Activated CD8-positive, alpha-beta memory T cell treated with anti-CD3 and anti-CD28 coated beads, Interleukin-2, amount 50 U/mL, for 48 hours (primary cell): ENCODE results near the gene FTSJ1.
"Not testable (repeated sequence)": the region's sequence is repeated elsewhere in the genome, so short reads cannot be mapped to it uniquely, and the experiment has no call there.

ENCODE experiments used
- DNase-seq: peaks from one replicate; pipeline ENCODE4 v3.0.0-alpha.2; 2020

FTSJ1 gene

DNA sequence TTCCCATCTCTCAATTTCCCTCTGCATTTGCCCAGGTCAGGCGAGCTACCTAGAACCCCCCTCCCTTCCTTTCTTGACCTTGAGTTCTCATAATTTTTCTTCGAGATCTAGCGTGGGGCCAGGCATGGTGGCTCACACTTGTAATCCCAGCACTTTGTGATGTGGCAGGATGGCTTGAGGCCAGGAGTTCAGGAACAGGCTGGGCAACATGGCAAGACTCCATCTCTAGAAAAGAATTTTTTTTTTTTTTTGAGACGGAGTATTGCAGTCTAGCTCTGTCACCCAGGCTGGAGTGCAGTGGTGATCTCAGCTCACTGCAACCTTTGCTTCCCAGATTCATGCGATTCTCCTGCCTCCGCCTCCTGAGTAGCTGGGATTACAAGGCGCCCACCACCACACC lies 28.3 kb downstream of the FTSJ1 start:
- no peak for DNase-seq

DNA sequence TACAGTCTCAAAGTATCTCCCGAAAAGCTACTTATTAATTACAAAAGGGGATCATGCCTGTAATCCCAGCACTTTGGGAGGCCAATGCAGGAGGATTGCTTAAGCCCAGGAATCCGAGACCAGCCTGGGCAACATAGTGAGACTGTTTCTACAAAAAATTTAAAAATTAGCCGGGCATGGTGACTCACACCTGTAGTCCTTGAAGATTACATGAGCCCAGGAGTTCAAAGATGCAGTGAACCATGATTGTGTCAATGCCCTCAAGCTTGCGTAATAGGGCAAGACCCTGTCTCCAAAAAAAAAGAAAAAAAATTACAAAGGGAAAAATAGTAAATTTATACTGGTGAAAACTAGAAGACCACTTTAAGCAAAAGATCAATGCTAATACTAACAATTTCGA lies 29.5 kb downstream of the FTSJ1 start:
- DNase-seq: no peak

DNA sequence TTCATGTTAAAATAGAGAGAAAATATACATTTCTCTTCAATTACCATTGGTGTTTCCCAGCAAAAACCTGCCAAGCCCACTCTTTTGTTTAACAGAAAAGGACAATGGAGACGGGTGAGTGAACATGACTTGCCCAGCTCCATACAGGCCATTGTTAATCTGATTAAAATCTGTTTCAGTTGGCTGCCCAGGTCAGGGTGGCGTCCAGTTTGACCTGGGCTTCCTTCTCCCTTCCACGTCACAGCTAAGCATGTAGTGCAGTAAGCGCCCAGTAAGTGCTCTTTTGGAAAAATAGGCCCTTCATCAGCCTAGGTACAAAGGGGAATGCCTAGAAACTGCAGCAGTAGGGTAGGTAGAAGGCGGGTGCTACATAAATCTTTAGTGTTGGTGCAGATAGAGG lies 31.2 kb downstream of the FTSJ1 start:
- no peak for DNase-seq

DNA sequence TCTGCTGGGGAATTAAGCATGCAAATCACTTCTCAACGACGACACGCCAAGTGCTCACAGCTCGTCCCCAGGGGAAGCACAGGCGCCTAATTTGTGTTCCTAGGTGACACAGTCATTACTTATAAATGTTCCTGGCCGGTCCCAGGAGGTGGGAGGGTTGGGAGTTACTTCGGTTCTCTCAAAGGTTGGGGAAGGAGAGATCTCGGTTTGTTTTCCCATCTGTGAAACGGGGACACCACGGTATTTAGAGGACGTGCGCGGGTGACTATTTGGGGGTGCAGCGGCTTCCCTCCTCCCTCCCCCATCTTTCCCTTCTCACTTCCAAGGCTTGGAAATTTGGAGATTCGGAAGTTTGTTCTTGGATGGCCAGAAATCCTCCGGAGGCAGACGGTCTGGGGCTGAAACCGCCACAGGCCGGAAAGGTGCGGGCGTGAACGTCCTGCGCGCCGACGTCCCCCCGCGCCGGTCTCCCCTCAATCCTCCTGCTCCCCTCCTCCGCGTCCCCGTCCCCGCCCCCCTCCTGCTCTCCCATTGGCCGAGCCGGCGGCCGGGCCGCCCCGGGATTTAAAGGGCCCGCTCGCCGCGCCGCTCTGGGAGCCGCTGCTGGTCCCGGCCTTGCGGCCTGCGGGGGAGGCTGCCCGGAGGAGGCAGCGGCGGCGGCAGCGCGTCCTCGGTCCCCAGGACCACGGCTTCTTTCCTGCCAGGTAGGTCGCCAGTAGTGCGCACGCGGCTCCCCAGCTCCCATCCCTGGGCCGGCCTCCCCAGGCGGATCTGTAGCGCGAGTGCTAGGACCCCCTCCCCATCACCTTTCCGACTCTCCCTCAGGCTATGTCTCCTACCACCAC lies 32.6 kb downstream of the FTSJ1 start, which contains the start of gene PORCN:
TSS of gene PORCN (plus strand) at position 593 of the 845 bp plus-strand sequence. CDS start 829 bp downstream, outside the sequence.
- DNase-seq: peak; percentile 85

DNA sequence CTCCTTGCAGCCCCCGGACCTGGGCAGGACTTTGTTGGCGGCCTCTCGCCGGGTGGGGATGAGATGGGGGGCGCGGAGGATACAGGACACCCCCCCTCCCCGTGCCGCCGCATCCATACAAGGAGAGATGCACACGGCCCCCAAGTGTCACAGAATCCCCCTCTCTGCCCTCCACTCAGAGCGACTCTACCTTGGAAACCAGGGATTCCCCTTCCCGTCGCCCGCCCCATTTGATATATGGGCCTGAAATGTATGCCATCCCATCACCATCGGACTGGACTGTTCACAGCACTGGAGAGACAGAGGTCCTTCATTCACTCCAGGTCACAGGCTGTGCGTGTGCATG lies 33.2 kb downstream of the FTSJ1 start:
- no peak for DNase-seq

DNA sequence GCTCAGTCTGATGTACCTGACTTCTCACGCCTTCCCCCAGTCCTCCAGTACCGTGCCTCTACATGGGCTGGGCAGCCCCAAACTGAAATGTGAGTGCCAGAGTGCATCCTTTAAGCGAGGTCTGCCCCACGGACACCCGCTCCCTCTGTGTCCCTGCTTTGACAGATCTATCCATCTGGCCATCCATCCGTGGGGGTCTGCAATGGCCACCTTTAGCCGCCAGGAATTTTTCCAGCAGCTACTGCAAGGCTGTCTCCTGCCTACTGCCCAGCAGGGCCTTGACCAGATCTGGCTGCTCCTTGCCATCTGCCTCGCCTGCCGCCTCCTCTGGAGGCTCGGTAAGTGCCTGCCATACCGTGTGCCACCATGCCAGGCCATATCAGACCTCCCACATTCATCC lies 33.6 kb downstream of the FTSJ1 start:
- no peak for DNase-seq

- DNase-seq: no peak
Measured at GRCh38 chrX:48511560-48511959, 35.6 kb downstream of the FTSJ1 start.

- DNase-seq: no peak
Measured at GRCh38 chrX:48512371-48512935, 36.5 kb downstream of the FTSJ1 start.

DNA sequence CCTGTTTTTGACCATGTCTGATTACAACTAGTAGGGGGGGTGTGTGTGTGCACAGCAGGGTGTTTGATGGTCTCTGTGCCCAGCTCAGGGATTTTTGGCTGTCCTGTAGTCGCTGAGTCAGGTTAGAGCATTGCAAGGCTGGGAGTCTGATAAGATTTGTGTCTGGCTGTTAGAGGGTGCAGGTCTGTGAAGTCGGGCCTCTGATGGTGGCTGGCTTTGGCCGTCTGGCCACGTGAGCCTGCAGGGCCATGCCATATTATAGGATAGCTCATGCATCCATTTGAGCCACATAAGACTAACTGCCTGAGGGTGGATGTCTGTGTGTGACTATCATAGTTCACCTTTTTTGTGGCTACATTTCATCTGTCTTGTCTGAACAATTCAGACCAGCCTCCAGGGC lies 37.7 kb downstream of the FTSJ1 start:
- no peak for DNase-seq

DNA sequence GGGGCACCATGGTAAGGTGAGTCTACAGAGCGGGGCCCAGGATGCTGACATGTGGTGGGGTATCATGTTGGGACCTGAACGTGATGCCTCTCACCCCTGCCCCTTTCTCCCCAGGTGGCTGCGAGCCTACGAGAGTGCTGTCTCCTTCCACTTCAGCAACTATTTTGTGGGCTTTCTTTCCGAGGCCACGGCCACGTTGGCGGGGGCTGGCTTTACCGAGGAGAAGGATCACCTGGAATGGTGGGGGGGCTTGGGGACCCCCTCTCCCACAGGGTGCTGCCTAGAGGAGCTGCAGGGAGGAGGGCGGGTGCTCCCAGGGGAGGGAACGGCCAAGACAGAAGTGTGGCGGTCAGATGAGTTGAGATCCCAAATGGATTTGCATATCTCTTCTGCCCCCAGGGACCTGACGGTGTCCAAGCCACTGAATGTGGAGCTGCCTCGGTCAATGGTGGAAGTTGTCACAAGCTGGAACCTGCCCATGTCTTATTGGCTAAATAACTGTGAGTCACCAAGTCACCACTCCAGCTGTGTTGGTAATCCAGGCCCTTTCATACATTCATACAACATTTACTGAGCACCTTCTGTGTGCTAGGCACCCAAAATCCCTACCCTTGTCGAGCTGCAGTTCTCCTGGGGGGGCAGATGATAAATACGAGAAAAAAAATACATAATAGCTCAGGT lies 38.3 kb downstream of the FTSJ1 start:
- no peak for DNase-seq

DNA sequence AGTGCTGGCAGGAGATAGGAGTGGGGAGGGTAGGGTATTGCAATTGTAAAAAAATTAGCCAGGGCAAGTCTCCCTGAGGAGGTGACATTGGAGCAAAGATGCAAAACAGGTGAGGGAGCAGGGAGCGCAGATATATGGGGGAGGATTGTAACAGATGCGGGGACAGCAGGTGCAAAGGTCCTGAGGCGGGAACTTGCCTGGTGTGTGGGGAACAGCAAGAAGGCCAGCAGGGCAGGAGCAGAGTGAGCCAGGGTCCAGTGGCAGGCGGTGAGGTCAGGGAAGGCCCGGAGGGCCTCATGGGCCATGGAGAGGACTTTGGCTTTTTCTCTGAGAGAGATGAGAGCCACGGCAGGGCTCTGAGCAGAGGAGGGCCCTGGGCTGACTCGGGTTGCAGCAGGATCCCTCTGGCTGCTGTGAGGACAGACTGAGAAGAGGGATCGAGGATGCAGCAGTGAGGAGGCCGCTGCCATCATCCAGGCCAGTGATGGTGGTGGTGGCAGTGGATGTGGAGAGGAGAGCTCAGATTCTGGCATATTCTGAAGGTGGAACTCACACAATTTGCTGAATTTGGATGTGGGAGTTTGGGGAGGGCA lies 39.0 kb downstream of the FTSJ1 start:
- DNase-seq: no peak

GRCh38 chrX:48515842-48516241 lies 39.8 kb downstream of the FTSJ1 start:
- DNase-seq: no peak

- DNase-seq: no peak
Measured at GRCh38 chrX:48516285-48516684, 40.3 kb downstream of the FTSJ1 start.

GRCh38 chrX:48516987-48517386 lies 41.0 kb downstream of the FTSJ1 start:
- no peak for DNase-seq

GRCh38 chrX:48519481-48519880 lies 43.5 kb downstream of the FTSJ1 start:
- not testable (repeated sequence) for DNase-seq

DNA sequence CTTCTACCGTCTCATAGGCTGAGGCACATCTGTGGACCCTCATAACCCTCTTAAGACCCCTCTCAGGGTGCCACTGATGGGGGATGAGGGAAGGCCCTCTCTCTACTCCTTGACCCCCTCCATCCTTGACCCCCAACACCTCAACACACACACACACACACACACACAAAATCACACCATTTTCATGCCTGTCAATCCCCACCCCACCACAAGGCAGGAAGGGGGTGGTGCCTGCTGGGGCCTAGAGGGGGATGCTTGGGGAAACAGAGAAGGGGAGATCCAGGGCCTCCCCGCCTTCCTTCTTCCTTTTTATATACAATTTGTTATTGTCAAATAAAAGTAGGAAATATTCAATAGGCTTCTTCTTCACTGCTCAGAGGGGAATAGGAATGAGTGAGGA lies 44.5 kb downstream of the FTSJ1 start:
- DNase-seq: no peak

DNA sequence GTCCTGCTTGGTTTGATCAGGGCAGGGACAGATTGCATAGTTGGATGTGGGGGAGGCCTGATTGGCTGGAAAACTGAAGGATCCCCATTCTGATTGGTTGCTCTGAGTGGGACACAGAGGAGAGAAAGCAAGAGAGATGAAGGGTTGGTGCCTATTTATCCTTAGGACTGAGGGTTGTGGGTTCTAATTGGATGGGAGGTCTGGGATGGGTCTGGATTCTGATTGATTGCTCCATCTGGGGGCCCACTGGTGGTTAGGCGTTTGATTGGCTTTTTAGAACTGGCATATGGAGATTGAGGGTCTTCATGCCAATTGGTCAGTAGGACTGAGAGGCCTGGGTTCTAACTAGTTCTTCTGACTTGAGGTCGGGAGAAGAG lies 45.0 kb downstream of the FTSJ1 start:
- no peak for DNase-seq

GRCh38 chrX:48521353-48522243 lies 45.6 kb downstream of the FTSJ1 start, which contains the start of gene EBP:
TSS of gene EBP (plus strand) at chrX:48521808. CDS start at chrX:48523772, 1,964 bp downstream.
- DNase-seq: peak; percentile 94

- DNase-seq: no peak
Measured at GRCh38 chrX:48522291-48522690, 46.3 kb downstream of the FTSJ1 start.

- DNase-seq: no peak
Measured at GRCh38 chrX:48523682-48524081, 47.7 kb downstream of the FTSJ1 start.

- not testable (repeated sequence) for DNase-seq
Measured at GRCh38 chrX:48525853-48526252, 49.9 kb downstream of the FTSJ1 start.

GRCh38 chrX:48530736-48531135 lies 54.7 kb downstream of the FTSJ1 start:
- no peak for DNase-seq
